Neural cell (in vitro differentiated cells): ENCODE results near the gene LDB3. TPM values are rescaled to one million over a fixed set of nuclear protein-coding genes. Genes with fewer than 3 reads are reported as not detected.

ENCODE experiments used
- H2AFZ ChIP-seq: fragments of 200-600, 300-800 bp; sonication (generic), shearing (Covaris generic); 2 replicates; pipeline ENCODE4 v1.6.0; 2014; ENCODE audit warnings: low read depth, mild to moderate bottlenecking, antibody characterized with exemption, low read length, moderate library complexity
- H3F3A ChIP-seq: fragments of 200-600 bp; shearing (Covaris generic); 2 replicates; pipeline ENCODE4 v1.6.1; 2016; ENCODE audit warnings: mild to moderate bottlenecking, moderate library complexity, mixed read lengths, antibody characterized with exemption, low read length; ENCODE audit not compliant: insufficient read depth, poor library complexity, severe bottlenecking
- H3K27ac ChIP-seq: fragments of 200-600, 300-800 bp; sonication (generic), shearing (Covaris generic); 2 replicates; pipeline ENCODE4 v1.5.1; 2014; ENCODE audit warnings: mild to moderate bottlenecking, low read length, moderate library complexity
- H3K27me3 ChIP-seq: fragments of 300-800, 200-600 bp; sonication (generic), shearing (Covaris generic); 2 replicates; pipeline ENCODE4 v1.6.0; 2014; ENCODE audit warnings: mild to moderate bottlenecking, low read depth, low read length, moderate library complexity; ENCODE audit not compliant: insufficient read depth
- H3K36me3 ChIP-seq: fragments of 300-800, 200-600 bp; sonication (generic), shearing (Covaris generic); 2 replicates; pipeline ENCODE4 v1.5.1; 2014; ENCODE audit warnings: mild to moderate bottlenecking, antibody characterized with exemption, low read length, moderate library complexity; ENCODE audit not compliant: insufficient read depth
- H3K4me2 ChIP-seq: fragments of 300-800, 200-600 bp; sonication (generic), shearing (Covaris generic); 2 replicates; pipeline ENCODE4 v1.6.0; 2014; ENCODE audit warnings: mild to moderate bottlenecking, low read length
- H3K4me3 ChIP-seq: fragments of 300-800, 200-600 bp; sonication (generic), shearing (Covaris generic); 2 replicates; pipeline ENCODE4 v1.5.1; 2014; ENCODE audit warnings: mild to moderate bottlenecking, low read length, moderate library complexity
- H3K79me2 ChIP-seq: fragments of 200-600 bp; shearing (Covaris generic); replicated peaks from 2 replicates; pipeline ENCODE4 v1.6.0; 2014; ENCODE audit warnings: mild to moderate bottlenecking, low read length, moderate library complexity; ENCODE audit not compliant: insufficient read depth
- H3K9ac ChIP-seq: fragments of 300-800, 200-600 bp; sonication (generic), shearing (Covaris generic); 2 replicates; pipeline ENCODE4 v1.6.1; 2016; ENCODE audit warnings: mild to moderate bottlenecking, low read length, mixed read lengths
- H3K9me2 ChIP-seq: fragments of 200-600 bp; shearing (Covaris generic); 2 replicates; pipeline ENCODE4 v1.6.1; 2016; ENCODE audit warnings: mild to moderate bottlenecking, low read length, mixed read lengths; ENCODE audit not compliant: insufficient read depth
- H3K9me3 ChIP-seq: fragments of 200-600, 300-800 bp; sonication (generic), shearing (Covaris generic); 2 replicates; pipeline ENCODE4 v1.6.1; 2016; ENCODE audit warnings: mild to moderate bottlenecking, mixed run types, low read length, moderate library complexity, mixed read lengths
- H4K20me1 ChIP-seq: fragments of 200-600 bp; shearing (Covaris generic); 2 replicates; pipeline ENCODE4 v1.6.1; 2016; ENCODE audit warnings: mild to moderate bottlenecking, mixed run types; ENCODE audit not compliant: insufficient read depth
- CTCF ChIP-seq: fragments of 450-650 bp; IDR thresholded peaks from 2 replicates; pipeline ENCODE4 v1.5.1; 2014; ENCODE audit warnings: antibody characterized with exemption, mild to moderate bottlenecking, moderate library complexity; ENCODE audit not compliant: poor library complexity, severe bottlenecking
- EP300 ChIP-seq: fragments of 450-650 bp; conservative IDR thresholded peaks from 2 replicates; pipeline ENCODE4 v1.6.1; 2014; ENCODE audit warnings: antibody characterized with exemption, mild to moderate bottlenecking, moderate library complexity; ENCODE audit not compliant: poor library complexity, severe bottlenecking
- EZH2 ChIP-seq: fragments of 200-600, 300-800 bp; shearing (Covaris generic), sonication (generic); IDR thresholded peaks from 2 replicates; pipeline ENCODE4 v1.6.1; 2014; ENCODE audit warnings: antibody characterized with exemption, low read length, borderline replicate concordance, mild to moderate bottlenecking; ENCODE audit not compliant: insufficient read depth, poor library complexity, severe bottlenecking
- MXI1 ChIP-seq: fragments of 450-650 bp; conservative IDR thresholded peaks from 2 replicates; pipeline ENCODE4 v1.6.1; 2014; ENCODE audit warnings: antibody characterized with exemption, mild to moderate bottlenecking; ENCODE audit not compliant: poor library complexity, severe bottlenecking
- POLR2AphosphoS5 ChIP-seq: IDR thresholded peaks from 2 replicates; pipeline ENCODE4 v1.6.1; 2012
- RAD21 ChIP-seq: fragments of 450-650 bp; conservative IDR thresholded peaks from 2 replicates; pipeline ENCODE4 v1.6.1; 2014; ENCODE audit warnings: antibody characterized with exemption, mild to moderate bottlenecking, moderate library complexity
- REST ChIP-seq: IDR thresholded peaks from 2 replicates; pipeline ENCODE4 v1.6.1; 2012; ENCODE audit warnings: borderline replicate concordance
- SMC3 ChIP-seq: fragments of 450-650 bp; conservative IDR thresholded peaks from 2 replicates; pipeline ENCODE4 v1.6.1; 2014; ENCODE audit warnings: antibody characterized with exemption, mild to moderate bottlenecking, moderate library complexity; ENCODE audit not compliant: poor library complexity
- TAF1 ChIP-seq: IDR thresholded peaks from 2 replicates; pipeline ENCODE4 v1.6.1; 2012; ENCODE audit warnings: low read depth
- polyA plus RNA-seq: library from polyadenylated mRNA; depleted of rRNA; stranded (reverse); fragments of >200 nt; gene quantifications from 2 replicates; pipeline ENCODE4 v1.2.3, GENCODE V29; 2014

Gene LDB3
- polyA plus RNA-seq, 1 donor from 2014 or later = 0.12 TPM

GRCh38 chr10:86724445-86724844 is 56.1 kb downstream of the LDB3 start:
- no peaks in the 10 kb centered on the region for H3F3A ChIP-seq
- H3K9me2 ChIP-seq = no peaks in the 10 kb centered on the region
- H3K79me2 ChIP-seq = no peaks in the 10 kb centered on the region
- no peaks in the 10 kb centered on the region for H3K36me3 ChIP-seq
- TF ChIP-seq TAF1 = no peak
- TF ChIP-seq SMC3 = no peak
- no peak for TF ChIP-seq POLR2AphosphoS5
- TF ChIP-seq REST = no peak
- no peak for TF ChIP-seq EP300
- TF ChIP-seq EZH2 = no peak
- no peak for TF ChIP-seq CTCF
- no peak overlapping the region for H3K4me3 ChIP-seq
- H4K20me1 ChIP-seq = no peaks in the 10 kb centered on the region
- H3K27me3 ChIP-seq = no peaks in the 10 kb centered on the region
- no peak overlapping the region for H3K9ac ChIP-seq
- no peak overlapping the region for H2AFZ ChIP-seq
- no peak overlapping the region for H3K27ac ChIP-seq
- H3K9me3 ChIP-seq = no peaks in the 10 kb centered on the region
- no peak overlapping the region for H3K4me2 ChIP-seq

- Histone ChIP-seq H3K4me2 (no peak overlapping the region), H3K9me3 (no peaks in the 10 kb centered on the region), H3K9ac (no peak overlapping the region), H3K79me2 (no peaks in the 10 kb centered on the region), H3K36me3 (no peaks in the 10 kb centered on the region), H3K9me2 (no peaks in the 10 kb centered on the region), H3K4me3 (no peak overlapping the region), H4K20me1 (no peaks in the 10 kb centered on the region), H3F3A (no peaks in the 10 kb centered on the region), H3K27me3 (no peaks in the 10 kb centered on the region), H3K27ac (no peak overlapping the region), H2AFZ (no peak overlapping the region)
- TF ChIP-seq RAD21 = no peak
- TF ChIP-seq POLR2AphosphoS5 = no peak
- no peak for TF ChIP-seq SMC3
- TF ChIP-seq REST = no peak
- no peak for TF ChIP-seq MXI1
- TF ChIP-seq EZH2 = no peak
- TF ChIP-seq CTCF = no peak
- TF ChIP-seq EP300 = no peak
Observed at GRCh38 chr10:86725980-86726676, 57.8 kb downstream of the LDB3 start.
